ENCODE measurements around the gene MLC1. TPM values are rescaled to one million over a fixed set of nuclear protein-coding genes. Genes with fewer than 3 reads are reported as not detected.

The MLC1 gene
- 0.08 TPM for polyA plus RNA-seq

DNA sequence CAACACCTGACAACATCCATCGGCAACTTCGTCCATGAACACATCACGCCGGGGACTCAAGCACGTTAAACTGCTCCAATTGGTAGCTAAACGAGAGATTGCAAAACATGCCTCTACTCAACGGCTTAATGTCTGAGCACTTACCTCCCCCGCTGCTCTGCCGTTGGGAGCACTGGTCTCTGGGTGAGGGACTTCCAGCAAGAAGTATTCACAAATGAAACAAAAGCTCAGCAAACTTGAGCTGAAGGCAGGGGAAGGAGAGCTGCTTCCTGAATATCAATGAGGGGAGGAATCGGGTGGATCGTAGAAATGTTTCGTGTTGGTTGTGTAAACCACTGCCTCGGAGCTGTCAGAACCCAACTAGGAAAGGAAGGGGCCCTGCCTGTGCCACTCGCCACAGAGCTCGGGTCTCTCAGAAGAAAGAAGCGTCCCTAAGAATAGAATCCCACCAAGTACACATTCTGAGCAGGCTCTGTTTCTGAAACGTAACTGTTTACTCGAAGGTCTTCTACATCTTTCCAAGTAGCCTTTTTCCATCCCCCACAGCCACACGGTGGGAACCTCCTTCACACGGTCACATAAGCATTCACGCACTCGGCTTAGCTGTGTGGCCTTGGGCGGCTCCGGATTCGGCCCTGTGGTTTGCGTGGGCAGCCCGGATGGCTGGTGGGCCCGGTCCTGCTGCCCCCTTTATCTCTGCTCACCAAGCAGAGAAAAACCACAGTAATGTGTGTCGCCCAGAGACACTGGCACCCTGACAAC is at the start of gene MLC1:
Gene MLC1 (minus strand): TSS at position 216 of the 762 bp plus-strand sequence. CDS start 524 bp downstream, outside the sequence.
- peaks cover 5 to 8% (median 7%) of the 10 kb centered on the region in 3 donors for H3K4me1 Mint-ChIP-seq
- H3K9me3 Mint-ChIP-seq: peaks cover 7 to 10% (median 9%) of the 10 kb centered on the region in 3 donors
- H3K27me3 Mint-ChIP-seq: peaks cover 34% of the 10 kb centered on the region
- peak within 1 kb of the TSS in 3 of 4 donors; percentile 32 to 71 (median 62) for H3K4me3 Mint-ChIP-seq
- H3K27ac Mint-ChIP-seq: peak within 1 kb of the TSS in 1 of 3 donors; percentile 31
- no peaks in the 10 kb centered on the region for H3K36me3 Mint-ChIP-seq

DNA sequence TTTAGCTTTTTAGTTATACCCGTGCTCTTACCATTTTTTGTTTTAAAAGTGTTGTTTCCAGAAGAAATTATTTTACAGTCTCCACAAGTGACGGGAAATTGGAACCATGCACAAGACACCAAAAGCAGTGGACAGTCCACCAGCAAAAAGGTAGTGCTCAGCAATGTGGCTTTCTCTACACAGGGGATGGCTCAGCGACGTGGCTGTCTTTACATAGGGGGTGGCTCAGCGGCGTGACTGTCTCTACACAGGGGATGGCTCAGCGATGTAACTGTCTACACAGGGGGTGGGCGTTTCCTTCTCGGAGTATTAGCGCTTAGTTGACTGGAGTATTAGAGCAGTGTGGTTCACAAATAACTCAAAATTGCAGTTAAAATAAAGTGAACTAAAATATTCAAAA is 49.3 kb upstream of the MLC1 start:
- H3K27ac Mint-ChIP-seq: no peak overlapping the region
- peaks cover 4% of the 10 kb centered on the region for H3K36me3 Mint-ChIP-seq
- H3K4me1 Mint-ChIP-seq: peaks cover 0 to 1% (median 0%) of the 10 kb centered on the region in 3 donors
- H3K9me3 Mint-ChIP-seq: peaks cover 0 to 6% (median 2%) of the 10 kb centered on the region in 3 donors
- no peak overlapping the region for H3K4me3 Mint-ChIP-seq
- peaks cover 26% of the 10 kb centered on the region for H3K27me3 Mint-ChIP-seq

DNA sequence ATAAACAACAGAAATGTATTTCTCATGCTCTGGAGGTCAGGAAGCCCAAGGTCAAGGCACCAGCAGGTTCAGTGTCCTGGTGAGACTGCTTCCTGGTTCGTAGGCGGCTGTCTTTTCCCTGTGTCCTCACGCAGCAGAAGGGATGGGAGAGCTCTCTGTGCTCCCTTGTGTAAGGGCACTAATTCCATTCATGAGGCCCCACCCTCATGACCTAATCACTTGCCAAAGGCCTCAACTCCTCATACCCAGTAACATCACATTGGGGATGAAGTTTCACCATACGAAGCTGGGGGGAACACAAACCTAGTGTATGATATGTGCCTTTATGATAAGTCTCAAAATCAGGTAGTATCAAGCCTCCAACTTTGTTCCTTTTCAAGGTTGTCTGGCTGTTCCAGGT is 46.7 kb upstream of the MLC1 start:
- Mint-ChIP-seq H3K27me3 (peaks cover 27% of the 10 kb centered on the region), H3K36me3 (peaks cover 4% of the 10 kb centered on the region), H3K27ac (no peak overlapping the region), H3K4me3 (no peak overlapping the region), H3K9me3 (peaks cover 0 to 6% (median 2%) of the 10 kb centered on the region in 3 donors), H3K4me1 (peaks cover 0 to 1% (median 0%) of the 10 kb centered on the region in 3 donors)

DNA sequence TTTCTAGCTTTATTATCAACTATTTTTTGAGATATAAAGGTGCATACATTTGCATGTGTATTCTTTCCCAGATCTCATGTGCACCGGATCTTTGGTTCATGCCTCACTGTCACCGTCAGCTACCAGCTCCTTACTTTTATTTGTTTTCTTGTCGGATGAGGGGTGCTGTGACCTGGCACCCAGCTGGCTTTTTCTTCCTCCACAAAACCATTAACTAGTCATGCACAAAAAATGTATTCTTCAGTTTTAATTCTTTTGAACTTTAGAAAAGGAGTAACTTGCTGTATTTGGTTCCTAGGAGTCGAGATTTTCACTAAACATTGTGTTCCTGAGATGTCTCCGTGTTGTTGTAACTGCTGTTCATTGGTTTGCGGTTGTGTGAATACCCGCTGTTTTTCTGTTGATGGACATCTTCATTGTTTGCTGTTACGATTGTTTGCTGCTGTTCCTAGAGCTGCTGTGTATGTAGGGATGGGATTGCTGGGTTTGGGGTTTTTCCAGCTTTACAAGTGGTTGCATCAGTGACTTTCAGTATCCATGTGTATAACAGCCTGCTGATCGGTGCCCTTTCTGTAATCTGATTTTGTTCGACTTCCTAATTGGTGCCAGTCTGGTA is 44.0 kb upstream of the MLC1 start:
- H3K4me1 Mint-ChIP-seq: peaks cover 0 to 1% (median 0%) of the 10 kb centered on the region in 3 donors
- H3K9me3 Mint-ChIP-seq: peaks cover 3 to 6% (median 3%) of the 10 kb centered on the region in 3 donors
- peak overlapping the region in 1 of 4 donors; percentile 48 for H3K4me3 Mint-ChIP-seq
- H3K27ac Mint-ChIP-seq: no peak overlapping the region
- H3K27me3 Mint-ChIP-seq: peaks cover 25% of the 10 kb centered on the region
- H3K36me3 Mint-ChIP-seq: peaks cover 4% of the 10 kb centered on the region

DNA sequence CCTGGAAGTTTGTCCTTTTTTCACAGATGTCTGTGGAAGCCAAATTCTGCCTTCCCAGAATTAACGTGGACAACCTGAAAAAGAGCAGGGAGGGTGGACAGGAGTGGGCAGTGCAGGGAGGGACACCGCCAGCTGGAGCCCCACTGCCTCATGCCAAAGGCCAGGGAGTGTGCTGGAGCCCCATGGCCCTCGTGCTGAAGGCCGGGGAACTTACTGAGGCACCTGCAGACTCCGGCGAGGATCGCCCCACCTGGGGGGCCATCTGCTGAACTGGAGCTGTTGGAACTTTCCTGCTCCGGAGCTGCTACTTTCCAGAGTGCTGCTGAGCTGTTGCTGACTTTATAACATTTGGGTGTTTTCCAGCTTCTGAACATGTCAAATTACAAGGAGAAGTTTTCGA is 39.8 kb upstream of the MLC1 start:
- Mint-ChIP-seq H3K27me3 (peaks cover 17% of the 10 kb centered on the region), H3K27ac (no peak overlapping the region)

DNA sequence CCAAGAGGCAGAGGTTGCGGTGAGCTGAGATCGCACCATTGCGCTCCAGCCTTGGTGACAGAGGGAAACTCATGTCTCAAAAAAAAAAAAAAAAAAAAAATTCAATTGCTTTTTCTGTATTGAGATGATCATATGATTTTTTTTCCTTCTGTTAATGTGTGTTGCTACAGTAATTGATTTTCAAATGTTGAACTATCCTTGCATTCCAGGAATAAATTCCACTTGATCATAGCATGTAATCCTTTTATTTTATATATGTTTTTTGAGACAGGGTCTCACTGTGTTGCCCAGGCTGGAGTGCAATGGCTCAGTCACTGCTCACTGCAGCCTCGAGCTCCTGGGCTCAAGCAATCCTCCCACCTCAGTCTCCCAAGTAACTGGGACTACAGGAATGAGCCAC is 37.9 kb upstream of the MLC1 start:
- H3K36me3 Mint-ChIP-seq: peaks cover 3% of the 10 kb centered on the region
- H3K27ac Mint-ChIP-seq: no peak overlapping the region
- H3K4me1 Mint-ChIP-seq: no peaks in the 10 kb centered on the region
- no peak overlapping the region for H3K4me3 Mint-ChIP-seq
- H3K9me3 Mint-ChIP-seq: peaks cover 3 to 19% (median 12%) of the 10 kb centered on the region in 3 donors
- peaks cover 18% of the 10 kb centered on the region for H3K27me3 Mint-ChIP-seq

More for the DNA sequence above, 39.8 kb upstream of the MLC1 start:
- Mint-ChIP-seq H3K9me3 (peaks cover 3 to 19% (median 12%) of the 10 kb centered on the region in 3 donors), H3K36me3 (peaks cover 2% of the 10 kb centered on the region), H3K4me1 (no peaks in the 10 kb centered on the region), H3K4me3 (no peak overlapping the region)

DNA sequence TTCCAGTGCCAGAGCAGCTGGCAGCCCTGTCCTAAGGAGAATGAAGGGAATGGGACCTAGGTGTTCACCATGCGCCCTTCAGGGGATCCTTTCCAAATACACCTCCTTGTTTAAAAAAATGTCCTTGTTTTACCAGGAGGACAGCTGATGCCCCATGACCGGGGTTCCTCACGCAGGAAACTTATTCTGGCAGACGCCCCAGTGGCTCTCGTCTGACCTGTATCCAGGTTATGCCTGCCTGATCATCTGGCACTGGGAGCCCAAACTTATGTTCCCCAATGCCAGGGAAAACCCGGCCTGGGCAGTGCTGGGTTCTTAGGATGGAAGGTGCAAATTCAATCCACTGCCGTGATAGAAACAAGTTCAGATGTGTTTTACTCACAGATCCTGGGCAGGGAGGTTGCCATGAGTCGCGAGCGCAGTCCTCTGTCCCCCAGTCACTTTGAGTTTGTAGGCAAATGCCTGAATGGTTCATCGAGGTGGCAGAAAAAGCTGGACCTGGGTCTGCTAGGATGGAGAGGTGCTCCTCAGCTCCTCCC is 36.0 kb upstream of the MLC1 start:
- no peak overlapping the region for H3K4me3 Mint-ChIP-seq
- no peaks in the 10 kb centered on the region for H3K4me1 Mint-ChIP-seq
- H3K9me3 Mint-ChIP-seq: peaks cover 3 to 19% (median 12%) of the 10 kb centered on the region in 3 donors
- peaks cover 14% of the 10 kb centered on the region for H3K27me3 Mint-ChIP-seq
- peaks cover 3% of the 10 kb centered on the region for H3K36me3 Mint-ChIP-seq
- H3K27ac Mint-ChIP-seq: no peak overlapping the region

DNA sequence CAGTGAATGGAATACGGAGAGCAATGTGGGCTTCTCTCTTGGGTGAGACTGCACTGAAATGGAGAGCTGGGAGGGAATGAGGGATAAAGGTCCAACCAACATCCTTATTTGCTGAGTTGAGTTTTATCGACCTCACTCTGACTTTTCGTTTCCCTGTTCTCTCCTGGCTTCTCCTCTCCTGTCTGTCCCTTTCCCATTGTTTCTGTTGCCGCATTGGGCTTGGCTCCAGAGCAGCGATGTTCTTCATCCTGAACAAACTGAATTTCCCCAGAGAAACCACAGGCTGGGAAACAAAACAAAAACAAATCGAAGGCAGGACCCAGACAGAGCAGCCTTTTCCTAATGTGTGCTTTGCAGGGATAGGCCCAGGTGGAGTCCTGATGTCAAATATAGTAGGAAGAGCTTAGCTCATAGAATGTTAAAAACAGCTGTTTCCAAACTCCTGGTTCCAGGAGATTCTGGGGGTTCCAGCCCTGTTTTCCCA is 34.6 kb upstream of the MLC1 start:
- Mint-ChIP-seq H3K9me3 (peaks cover 3 to 19% (median 12%) of the 10 kb centered on the region in 3 donors), H3K4me3 (no peak overlapping the region), H3K36me3 (peaks cover 3% of the 10 kb centered on the region), H3K27ac (no peak overlapping the region), H3K4me1 (no peaks in the 10 kb centered on the region), H3K27me3 (peaks cover 13% of the 10 kb centered on the region)

DNA sequence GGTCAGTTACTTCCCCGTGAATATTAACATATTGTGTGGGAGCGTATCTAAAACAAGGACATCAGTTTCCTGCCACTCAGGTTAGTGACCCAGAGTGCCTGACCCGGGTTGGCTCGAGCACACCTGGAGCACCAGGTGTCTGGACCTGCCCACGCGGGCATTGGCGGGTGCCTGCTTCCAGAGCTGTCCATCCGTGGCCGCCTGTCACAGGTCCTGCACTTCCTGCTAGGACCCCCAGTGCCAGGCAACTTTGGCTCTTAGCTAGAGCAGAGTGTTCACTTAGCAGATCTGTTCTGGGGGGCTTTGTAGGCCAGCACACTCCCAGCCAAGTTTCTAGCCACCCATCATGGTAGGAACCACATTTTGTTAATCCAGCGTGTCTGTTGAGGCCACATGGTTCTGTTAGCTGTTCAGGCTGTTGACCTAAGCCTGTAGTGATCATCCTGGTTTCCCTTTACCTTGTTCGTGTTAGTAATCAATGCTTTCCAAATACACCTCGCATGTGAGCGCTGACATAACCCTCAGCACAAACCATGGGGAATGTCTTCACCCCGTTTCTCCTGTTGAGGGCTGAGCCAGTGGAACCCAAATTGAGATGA is 34.0 kb upstream of the MLC1 start:
- Mint-ChIP-seq H3K36me3 (peaks cover 3% of the 10 kb centered on the region), H3K4me1 (no peaks in the 10 kb centered on the region), H3K27ac (no peak overlapping the region), H3K9me3 (peaks cover 3 to 19% (median 10%) of the 10 kb centered on the region in 3 donors), H3K4me3 (no peak overlapping the region), H3K27me3 (peaks cover 18% of the 10 kb centered on the region)

DNA sequence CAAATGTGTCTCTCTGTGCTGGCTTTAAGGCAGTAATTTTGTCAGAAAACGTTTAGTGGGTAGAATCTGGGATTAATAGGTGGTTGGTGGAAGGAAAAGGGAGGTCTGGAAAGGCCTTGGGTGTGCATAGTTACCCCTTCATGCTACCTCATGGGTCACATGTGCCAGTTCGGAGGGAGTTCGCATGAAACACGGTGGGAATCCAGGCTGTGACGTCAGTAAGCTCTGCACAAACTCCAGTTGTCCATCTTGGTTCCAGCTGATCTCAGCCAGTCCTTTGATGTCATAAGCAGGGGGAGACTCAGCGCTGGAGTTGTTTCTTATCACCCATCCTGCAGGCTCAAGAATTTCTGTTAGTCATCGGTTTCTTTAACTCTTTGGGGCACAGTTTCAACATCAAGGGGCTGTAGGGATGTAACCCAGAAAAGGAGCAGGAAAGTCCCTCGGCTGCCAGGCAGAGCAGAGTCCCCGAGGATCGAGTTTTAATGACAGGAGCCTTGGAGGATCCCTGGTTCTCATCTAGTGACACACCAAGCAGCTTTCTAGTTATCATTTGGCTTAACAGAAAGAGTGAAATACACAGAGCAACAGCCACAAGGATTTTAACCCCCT is 33.4 kb upstream of the MLC1 start:
- no peaks in the 10 kb centered on the region for H3K4me1 Mint-ChIP-seq
- H3K4me3 Mint-ChIP-seq: no peak overlapping the region
- H3K36me3 Mint-ChIP-seq: peaks cover 3% of the 10 kb centered on the region
- no peak overlapping the region for H3K27ac Mint-ChIP-seq
- H3K27me3 Mint-ChIP-seq: peaks cover 20% of the 10 kb centered on the region
- peaks cover 0 to 14% (median 4%) of the 10 kb centered on the region in 3 donors for H3K9me3 Mint-ChIP-seq

DNA sequence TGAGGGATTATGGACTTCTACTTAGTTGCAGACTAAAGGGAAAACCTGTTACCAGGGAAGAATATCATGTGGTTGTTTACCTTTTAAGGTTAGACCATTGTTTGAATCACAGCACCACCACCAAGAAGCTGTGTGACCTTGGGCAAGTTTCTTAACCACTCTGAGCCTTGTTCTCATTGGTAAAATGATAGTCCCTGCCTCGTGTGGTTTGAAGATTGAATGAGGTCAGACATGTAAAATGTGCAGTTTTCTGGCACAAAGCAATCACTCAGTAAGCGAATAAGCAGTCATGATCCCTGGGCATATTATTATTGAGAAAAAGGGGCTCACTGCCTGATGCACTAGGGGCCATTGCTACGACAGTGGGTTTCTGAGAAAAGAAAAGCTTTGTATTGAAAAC is 32.9 kb upstream of the MLC1 start:
- H3K9me3 Mint-ChIP-seq: peaks cover 0 to 10% (median 0%) of the 10 kb centered on the region in 3 donors
- peaks cover 3% of the 10 kb centered on the region for H3K36me3 Mint-ChIP-seq
- no peak overlapping the region for H3K27ac Mint-ChIP-seq
- no peaks in the 10 kb centered on the region for H3K4me1 Mint-ChIP-seq
- no peak overlapping the region for H3K4me3 Mint-ChIP-seq
- peaks cover 25% of the 10 kb centered on the region for H3K27me3 Mint-ChIP-seq

DNA sequence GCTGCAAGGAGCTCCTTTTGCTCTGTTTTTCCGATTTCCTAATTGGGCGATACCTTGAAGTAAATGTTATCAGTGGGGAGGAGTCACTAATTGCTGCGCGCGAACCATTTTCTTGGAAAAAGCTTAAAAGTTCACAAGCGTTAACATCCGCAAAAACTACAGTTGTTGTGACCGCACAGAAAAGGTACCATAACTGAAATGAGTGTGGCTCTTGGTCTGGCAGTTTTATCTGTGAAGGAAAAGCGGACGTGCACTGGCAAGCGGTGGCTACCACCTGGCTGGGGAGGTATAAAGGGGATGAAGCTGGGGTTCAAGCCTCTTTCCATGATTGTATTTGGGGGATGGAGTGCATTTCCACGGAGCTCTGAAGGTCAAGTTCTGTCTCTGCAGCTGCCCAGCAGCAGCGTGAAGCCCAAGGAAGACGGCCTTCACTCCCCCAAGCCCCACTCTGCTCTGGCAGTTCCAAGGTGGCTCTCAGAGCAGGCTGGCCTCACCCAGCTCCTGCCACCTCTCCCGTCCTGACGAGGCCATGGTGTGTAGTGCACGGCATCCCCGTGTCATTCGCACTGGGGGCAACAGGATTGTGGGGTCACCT is 32.0 kb upstream of the MLC1 start:
- peaks cover 32% of the 10 kb centered on the region for H3K27me3 Mint-ChIP-seq
- H3K4me3 Mint-ChIP-seq: no peak overlapping the region
- no peak overlapping the region for H3K27ac Mint-ChIP-seq
- peaks cover 3% of the 10 kb centered on the region for H3K36me3 Mint-ChIP-seq
- peaks cover 0 to 6% (median 0%) of the 10 kb centered on the region in 3 donors for H3K9me3 Mint-ChIP-seq
- no peaks in the 10 kb centered on the region for H3K4me1 Mint-ChIP-seq

DNA sequence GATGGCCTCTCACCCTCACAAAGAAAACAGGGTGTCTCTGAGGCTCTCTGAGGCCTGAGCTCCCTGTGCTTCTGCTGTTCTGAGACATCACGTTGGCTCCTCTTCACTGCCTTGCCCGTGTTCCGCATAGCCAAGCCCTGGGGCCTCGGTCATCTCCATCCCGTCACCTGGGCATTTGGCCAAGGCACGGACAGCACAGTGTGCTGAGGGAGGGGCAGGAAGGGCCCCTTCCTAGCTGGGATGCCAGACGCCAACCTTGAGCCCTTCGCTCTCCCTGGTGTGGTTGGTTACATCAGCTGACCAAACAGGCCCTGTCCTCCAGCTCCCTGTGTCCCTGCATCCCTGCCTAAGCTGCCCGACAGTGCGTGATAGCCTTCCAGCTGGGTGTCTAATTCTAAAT is 30.5 kb upstream of the MLC1 start:
- H3K27me3 Mint-ChIP-seq: peaks cover 36% of the 10 kb centered on the region
- H3K27ac Mint-ChIP-seq: no peak overlapping the region
- peaks cover 2% of the 10 kb centered on the region for H3K36me3 Mint-ChIP-seq
- no peaks in the 10 kb centered on the region for H3K4me1 Mint-ChIP-seq
- H3K4me3 Mint-ChIP-seq: no peak overlapping the region
- H3K9me3 Mint-ChIP-seq: no peaks in the 10 kb centered on the region

DNA sequence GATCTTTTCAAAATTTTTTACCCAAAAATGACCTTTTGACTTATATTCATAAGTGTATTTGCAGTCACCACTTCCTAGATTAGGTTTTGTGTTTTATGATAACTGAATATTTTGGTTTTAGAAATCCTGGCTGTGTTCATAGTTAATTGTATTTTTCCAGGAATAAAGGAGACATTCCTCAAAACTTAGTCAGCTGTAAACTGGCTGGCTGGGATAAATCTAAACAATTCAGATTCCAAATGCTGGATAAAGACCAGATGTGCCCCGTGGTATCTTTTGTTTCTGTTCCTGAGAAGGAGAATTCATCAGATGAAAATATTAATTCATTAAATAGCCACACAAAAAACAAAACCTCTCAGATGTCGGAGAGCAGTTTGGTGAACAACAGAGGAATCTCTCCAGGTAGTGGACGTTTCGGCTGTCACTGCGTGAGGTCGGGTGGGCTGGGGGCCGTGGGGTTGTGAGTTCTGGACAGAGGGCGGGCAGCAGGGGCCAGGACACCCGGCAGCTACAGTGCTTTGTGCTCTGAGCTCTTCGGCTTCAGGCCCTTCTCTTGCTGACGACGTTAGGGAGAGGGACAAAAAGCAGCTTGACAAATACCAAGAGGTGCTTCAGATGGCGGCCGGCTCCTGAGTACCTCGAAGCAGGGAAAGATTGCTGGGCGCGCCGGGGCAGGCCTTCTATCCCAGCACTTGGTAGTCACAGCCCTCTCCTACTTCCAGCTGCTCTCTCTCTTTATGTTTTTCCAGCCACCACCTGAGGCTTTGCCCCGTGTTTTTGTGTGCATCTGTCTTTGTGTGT is 29.2 kb upstream of the MLC1 start:
- Mint-ChIP-seq H3K27me3 (peaks cover 31% of the 10 kb centered on the region), H3K36me3 (no peaks in the 10 kb centered on the region), H3K4me1 (no peaks in the 10 kb centered on the region), H3K4me3 (peak overlapping the region in 1 of 4 donors; percentile 54), H3K9me3 (no peaks in the 10 kb centered on the region), H3K27ac (no peak overlapping the region)
